Astrocyte (in vitro differentiated cells and primary cell): ENCODE data around the gene ENO3.

Experiments used
- CTCF ChIP-seq: IDR thresholded peaks from 2 replicates; pipeline ENCODE4 v1.5.1; 2011; ENCODE audit warnings: low read depth, mild to moderate bottlenecking, inconsistent platforms, low read length, moderate library complexity; ENCODE audit not compliant: insufficient read depth
- EZH2 ChIP-seq: IDR thresholded peaks from 2 replicates; pipeline ENCODE4 v1.6.1; 2012; ENCODE audit warnings: mild to moderate bottlenecking, low read length, inconsistent platforms; ENCODE audit not compliant: insufficient read depth

- no peak for TF ChIP-seq CTCF
- no peak for TF ChIP-seq EZH2
Measured at GRCh38 chr17:4986403-4986802, 35.5 kb downstream of the ENO3 start.
